Colonic mucosa (tissue), 4 donors: ENCODE measurements around the gene SAA1. TPM values are rescaled to one million over a fixed set of nuclear protein-coding genes. Genes with fewer than 3 reads are reported as not detected.

ENCODE experiments used
- DNase-seq: peaks from one replicate; pipeline ENCODE4 v3.0.0-alpha.2; 2020
- H3K27ac ChIP-seq: fragments of 200-600 bp; one replicate; pipeline ENCODE4 v1.8.0; 2021
- H3K27me3 ChIP-seq: fragments of 200-600 bp; one replicate; pipeline ENCODE4 v1.8.0; 2021
- H3K36me3 ChIP-seq: fragments of 200-600 bp; one replicate; pipeline ENCODE4 v1.8.0; 2021
- H3K4me1 ChIP-seq: fragments of 200-600 bp; one replicate; pipeline ENCODE4 v1.8.0; 2021; ENCODE audit warnings: mild to moderate bottlenecking
- H3K4me3 ChIP-seq: fragments of 200-600 bp; one replicate; pipeline ENCODE4 v1.8.0; 2021
- H3K9ac ChIP-seq, 2 donors: one replicate each; pipeline ENCODE4 v1.7.0; 2013; ENCODE audit warnings: control low read depth in 2 of 2, low read depth in 2 of 2, low read length in 2 of 2
- H3K9me3 ChIP-seq: fragments of 200-600 bp; one replicate; pipeline ENCODE4 v1.8.0; 2021
- intact Hi-C: fragments of 100-400 bp; cut with DNase I; formaldehyde crosslinking; loops from one replicate; pipeline ENCODE4 v1.14.1; 2022
- total RNA-seq, 2 donors: library from RNA; stranded (reverse); fragmentation: NEBNext Ultra II Directional in 1 of 2; extraction: Animal tissue kit (Norgen Biotek cat#: 25700) in 1 of 2; gene quantifications; one replicate each; pipeline ENCODE4 v1.2.1, GENCODE V29; 2021
- TF ChIP-seq, protein P1 (sequence below): fragments of 200-600 bp; IDR thresholded peaks from one replicate; pipeline ENCODE4 v1.8.0; 2022; ENCODE audit warnings: antibody characterized with exemption, mild to moderate bottlenecking
- donor health status: healthy.
- donor health status: DM: no; HTN: no; CAD: no.
- donor health status: DM: no; HTN: no; CAD: no.

The SAA1 gene
- total RNA-seq, 2 donors from 2014 or later, result 3.7 to 16.8 TPM

GRCh38 chr11:18277565-18278271 is 11.7 kb downstream of the SAA1 start:
- intact Hi-C loops, result no loop called here
- H3K36me3 ChIP-seq, result no peaks in the 10 kb centered on the region
- no peak overlapping the region for H3K4me3 ChIP-seq
- H3K4me1 ChIP-seq, result no peaks in the 10 kb centered on the region
- H3K9me3 ChIP-seq, result no peaks in the 10 kb centered on the region
- TF ChIP-seq, protein P1, sequence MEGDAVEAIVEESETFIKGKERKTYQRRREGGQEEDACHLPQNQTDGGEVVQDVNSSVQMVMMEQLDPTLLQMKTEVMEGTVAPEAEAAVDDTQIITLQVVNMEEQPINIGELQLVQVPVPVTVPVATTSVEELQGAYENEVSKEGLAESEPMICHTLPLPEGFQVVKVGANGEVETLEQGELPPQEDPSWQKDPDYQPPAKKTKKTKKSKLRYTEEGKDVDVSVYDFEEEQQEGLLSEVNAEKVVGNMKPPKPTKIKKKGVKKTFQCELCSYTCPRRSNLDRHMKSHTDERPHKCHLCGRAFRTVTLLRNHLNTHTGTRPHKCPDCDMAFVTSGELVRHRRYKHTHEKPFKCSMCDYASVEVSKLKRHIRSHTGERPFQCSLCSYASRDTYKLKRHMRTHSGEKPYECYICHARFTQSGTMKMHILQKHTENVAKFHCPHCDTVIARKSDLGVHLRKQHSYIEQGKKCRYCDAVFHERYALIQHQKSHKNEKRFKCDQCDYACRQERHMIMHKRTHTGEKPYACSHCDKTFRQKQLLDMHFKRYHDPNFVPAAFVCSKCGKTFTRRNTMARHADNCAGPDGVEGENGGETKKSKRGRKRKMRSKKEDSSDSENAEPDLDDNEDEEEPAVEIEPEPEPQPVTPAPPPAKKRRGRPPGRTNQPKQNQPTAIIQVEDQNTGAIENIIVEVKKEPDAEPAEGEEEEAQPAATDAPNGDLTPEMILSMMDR, result no peak
- no peak overlapping the region for H3K27ac ChIP-seq
- DNase-seq, result no peak
- H3K9ac ChIP-seq, result no peak overlapping the region
- no peaks in the 10 kb centered on the region for H3K27me3 ChIP-seq

DNA sequence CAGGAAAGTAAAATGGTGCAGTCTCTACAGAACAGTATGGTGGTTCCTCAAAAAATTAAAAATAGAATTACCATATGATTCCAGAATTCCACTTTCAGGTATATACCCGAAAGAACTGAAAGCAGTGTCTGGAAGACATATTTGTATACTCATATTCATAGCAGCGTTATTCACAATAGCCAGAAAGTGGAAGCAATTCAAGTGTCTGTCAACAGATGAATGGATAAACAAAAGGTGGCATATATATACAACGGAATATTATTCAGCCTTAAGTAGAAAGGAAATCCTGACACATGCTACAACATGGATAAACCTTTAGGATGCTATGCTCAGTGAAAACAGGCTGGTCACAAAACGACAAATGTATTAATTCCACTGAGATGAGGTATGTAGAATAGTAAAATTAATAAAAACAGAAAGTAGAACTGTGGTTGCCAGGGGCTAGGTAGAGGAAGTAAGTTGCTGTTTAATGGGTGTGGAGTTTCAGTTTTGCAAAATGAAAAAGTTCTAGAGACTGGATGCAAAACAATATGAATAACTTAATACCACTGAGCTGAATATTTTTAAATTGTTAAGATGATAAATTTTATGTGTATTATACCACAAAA is 14.5 kb downstream of the SAA1 start:
- DNase-seq, result no peak
- Histone ChIP-seq H3K4me1 (no peaks in the 10 kb centered on the region), H3K9ac (no peak overlapping the region), H3K4me3 (no peak overlapping the region), H3K9me3 (no peaks in the 10 kb centered on the region), H3K27me3 (no peaks in the 10 kb centered on the region), H3K27ac (peak overlapping the region; percentile 18), H3K36me3 (no peaks in the 10 kb centered on the region)
- TF ChIP-seq, protein P1, result no peak
- intact Hi-C loops, result no loop called here

- Histone ChIP-seq H3K36me3 (no peaks in the 10 kb centered on the region), H3K9me3 (no peaks in the 10 kb centered on the region), H3K4me3 (no peak overlapping the region), H3K9ac (no peak overlapping the region), H3K4me1 (no peaks in the 10 kb centered on the region), H3K27ac (no peak overlapping the region), H3K27me3 (no peaks in the 10 kb centered on the region)
- TF ChIP-seq, protein P1, result no peak
- intact Hi-C loops, result no loop called here
- no peak for DNase-seq
Measured at GRCh38 chr11:18282626-18283025, 16.6 kb downstream of the SAA1 start.

DNA sequence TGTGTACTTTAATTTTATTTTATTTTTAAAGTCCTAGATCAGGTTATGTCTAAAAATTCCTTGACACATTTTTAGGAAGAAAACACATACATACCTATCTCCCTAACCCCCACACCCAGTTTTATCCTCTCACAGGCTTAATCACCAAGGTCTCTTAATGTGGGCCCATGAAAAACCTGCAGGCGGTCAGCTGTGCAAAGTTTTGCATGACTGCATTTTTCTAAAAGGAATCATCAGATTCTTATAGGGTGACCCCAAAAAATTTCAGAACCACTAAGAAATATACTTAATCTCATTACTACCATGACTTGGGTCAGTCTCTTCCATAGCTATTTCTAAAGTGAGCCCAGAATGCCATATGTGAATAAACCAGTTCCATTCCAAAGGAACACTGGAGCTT is 19.8 kb downstream of the SAA1 start:
- H3K36me3 ChIP-seq, result no peaks in the 10 kb centered on the region
- TF ChIP-seq, protein P1, result no peak

DNA sequence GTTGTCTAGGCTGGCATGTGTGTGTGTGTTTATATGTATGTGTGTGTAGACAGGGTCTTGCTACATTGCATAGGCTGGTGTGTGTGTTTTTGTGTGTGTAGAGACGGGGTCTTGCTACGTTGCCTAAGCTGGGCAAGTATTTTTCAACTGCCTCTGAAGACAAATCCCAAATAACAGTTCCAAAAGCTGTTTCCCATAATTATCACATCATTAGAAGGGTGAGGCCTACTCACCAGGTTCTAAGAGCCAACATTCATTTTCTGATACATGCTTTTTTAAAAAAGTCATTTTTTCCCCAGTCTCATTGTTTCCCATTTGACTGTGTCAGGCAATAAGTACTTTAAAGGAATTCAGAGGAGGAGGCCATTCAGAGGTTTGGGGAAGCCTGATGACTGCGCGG is 22.8 kb downstream of the SAA1 start:
- no peaks in the 10 kb centered on the region for H3K36me3 ChIP-seq
- no peak overlapping the region for H3K9ac ChIP-seq
- DNase-seq, result no peak
- no peaks in the 10 kb centered on the region for H3K27me3 ChIP-seq
- H3K9me3 ChIP-seq, result no peaks in the 10 kb centered on the region
- intact Hi-C loops, result no loop called here
- TF ChIP-seq, protein P1, result no peak
- H3K4me3 ChIP-seq, result no peak overlapping the region
- no peaks in the 10 kb centered on the region for H3K4me1 ChIP-seq
- H3K27ac ChIP-seq, result no peak overlapping the region

More for the DNA sequence above, 19.8 kb downstream of the SAA1 start:
- DNase-seq, result no peak
- no peaks in the 10 kb centered on the region for H3K27me3 ChIP-seq
- H3K27ac ChIP-seq, result no peak overlapping the region
- intact Hi-C loops, result no loop called here
- H3K4me3 ChIP-seq, result no peak overlapping the region
- H3K9me3 ChIP-seq, result no peaks in the 10 kb centered on the region
- H3K9ac ChIP-seq, result no peak overlapping the region
- no peaks in the 10 kb centered on the region for H3K4me1 ChIP-seq
